HL-60/S4 (cell line): ENCODE results near the gene BAZ2A.
"Not testable (repeated sequence)": the region's sequence is repeated elsewhere in the genome, so short reads cannot be mapped to it uniquely, and the experiment has no call there.

Source experiments
- in situ Hi-C: fragments of 300-500 bp; cut with MboI; formaldehyde crosslinking; loops from 2 replicates; pipeline ENCODE4 v1.14.3; 2022; ENCODE audit warnings: low sequenced_read_pairs

The BAZ2A gene

DNA sequence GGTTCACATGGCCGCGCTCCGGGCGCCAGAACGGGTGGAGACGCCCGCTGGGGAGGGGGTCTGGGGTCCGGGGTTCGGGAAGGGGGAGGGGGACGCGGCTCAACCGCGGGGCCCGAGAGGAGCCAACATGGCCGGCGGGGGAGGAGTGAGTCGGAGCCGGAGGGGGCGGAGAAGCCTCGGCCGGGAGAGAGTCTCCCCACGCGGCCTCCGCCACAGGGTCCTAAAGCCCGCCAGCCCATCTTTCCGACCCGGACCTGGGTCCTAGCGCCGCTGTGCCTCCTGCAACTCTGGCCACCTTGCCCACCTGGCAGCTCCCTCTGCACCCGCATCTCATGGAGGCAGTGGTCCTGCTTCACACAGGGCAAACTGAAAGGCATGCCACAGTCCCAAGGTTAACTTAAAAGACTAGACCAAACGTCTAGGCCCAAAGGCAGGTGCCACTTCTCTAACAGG lies at the start of gene BAZ2A:
Gene BAZ2A (minus strand): TSS at position 147 of the 453 bp plus-strand sequence. CDS start 12,796 bp downstream, outside the sequence.
- in situ Hi-C loops: no loop called here

DNA sequence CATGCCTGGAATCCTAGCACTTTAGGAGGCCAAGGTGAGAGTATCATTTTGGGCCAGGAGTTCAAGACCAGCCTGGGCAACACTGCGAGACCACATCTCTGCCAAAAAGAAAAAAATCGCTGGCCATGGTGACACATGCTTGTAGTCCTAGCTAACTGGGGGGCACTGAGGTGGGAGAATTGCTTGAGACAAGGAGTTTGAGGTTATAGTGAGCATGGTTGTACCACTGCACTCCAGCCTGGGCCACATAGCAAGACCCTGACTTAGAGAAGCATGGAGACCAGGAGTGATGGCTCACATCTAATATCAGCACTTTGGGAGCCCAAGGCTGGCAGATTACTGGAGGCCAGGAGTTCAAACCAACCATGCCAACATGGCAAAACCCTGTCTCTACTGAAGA lies 48.7 kb upstream of the BAZ2A start:
- in situ Hi-C loops: no loop called here

GRCh38 chr12:56677680-56678079 lies 47.6 kb upstream of the BAZ2A start:
- in situ Hi-C loops: no loop called here

- in situ Hi-C loops: no loop called here
Observed at GRCh38 chr12:56676851-56677580, 46.9 kb upstream of the BAZ2A start.

DNA sequence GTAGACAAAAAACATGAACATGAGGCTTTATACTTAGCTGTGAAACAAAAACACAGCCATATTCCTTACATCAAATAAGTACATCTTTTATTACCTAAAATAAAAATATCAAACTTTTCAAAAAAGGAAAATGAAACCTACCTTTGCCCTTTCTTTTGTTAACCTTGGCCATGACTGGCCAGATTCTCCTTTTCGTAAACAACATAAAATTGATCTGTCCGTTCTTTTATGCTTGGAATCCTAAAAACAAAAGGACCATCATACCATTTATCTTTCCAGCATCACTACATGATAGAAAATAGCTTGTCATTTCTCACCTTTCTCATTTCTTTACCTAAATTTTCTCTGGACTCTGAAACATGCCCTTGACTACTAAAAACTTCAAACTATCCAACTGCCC lies 41.5 kb upstream of the BAZ2A start:
- in situ Hi-C loops: no loop called here

- in situ Hi-C loops: no loop called here
Observed at GRCh38 chr12:56670836-56671235, 40.7 kb upstream of the BAZ2A start.

GRCh38 chr12:56668197-56668457 lies 38.0 kb upstream of the BAZ2A start:
- in situ Hi-C loops: no loop called here

DNA sequence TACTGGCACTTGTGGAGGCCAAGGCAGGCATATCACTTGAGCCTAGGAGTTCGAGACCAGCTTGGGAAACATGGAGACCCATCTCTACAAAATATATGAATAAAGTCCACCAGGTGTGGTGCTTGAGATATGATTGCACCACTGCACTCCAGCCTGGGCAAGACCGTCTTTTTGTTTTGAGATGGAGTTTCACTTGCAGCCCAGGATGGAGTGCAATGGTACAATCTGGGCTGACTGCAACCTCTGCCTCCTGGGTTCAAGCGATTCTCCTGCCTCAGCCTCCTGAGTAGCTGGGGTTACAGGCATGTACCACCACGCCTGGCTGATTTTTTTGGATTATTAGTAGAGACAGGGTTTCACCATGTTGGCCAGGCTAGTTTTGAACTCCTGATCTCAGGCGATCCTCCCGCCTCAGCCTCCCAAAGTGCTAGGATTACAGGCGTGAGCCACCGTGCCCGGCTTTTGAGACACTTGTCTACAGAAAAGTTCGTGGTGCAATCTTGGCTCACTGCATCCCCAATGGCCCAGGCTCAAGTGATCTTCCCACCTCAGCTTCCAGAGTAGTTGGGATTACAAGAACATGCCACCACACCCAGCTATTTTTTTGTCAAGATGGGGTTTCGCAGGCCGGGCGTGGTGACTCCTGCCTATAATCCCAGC lies 32.0 kb upstream of the BAZ2A start:
- in situ Hi-C loops: no loop called here

DNA sequence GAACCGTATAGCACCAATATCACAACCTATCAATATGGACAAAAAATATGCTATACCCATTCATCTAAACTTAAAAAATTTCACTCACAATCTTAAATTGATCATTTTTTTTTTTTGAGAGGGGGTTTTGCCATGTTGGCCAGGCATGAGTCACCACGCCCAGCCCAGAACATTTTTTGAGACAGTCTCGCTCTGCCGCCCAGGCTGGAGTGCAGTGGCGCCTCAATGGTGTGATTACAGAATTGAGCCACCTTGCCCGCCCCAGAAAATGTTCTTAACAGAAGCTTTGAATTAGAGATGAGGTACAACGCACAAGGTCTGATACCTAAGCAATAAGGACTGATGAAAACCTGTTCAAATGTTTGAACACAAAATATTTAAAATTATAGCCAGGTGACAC lies 31.4 kb upstream of the BAZ2A start:
- in situ Hi-C loops: no loop called here

- in situ Hi-C loops: no loop called here
Observed at GRCh38 chr12:56658921-56659320, 28.8 kb upstream of the BAZ2A start.

- in situ Hi-C loops: no loop called here
Observed at GRCh38 chr12:56657416-56658379, 27.6 kb upstream of the BAZ2A start.

DNA sequence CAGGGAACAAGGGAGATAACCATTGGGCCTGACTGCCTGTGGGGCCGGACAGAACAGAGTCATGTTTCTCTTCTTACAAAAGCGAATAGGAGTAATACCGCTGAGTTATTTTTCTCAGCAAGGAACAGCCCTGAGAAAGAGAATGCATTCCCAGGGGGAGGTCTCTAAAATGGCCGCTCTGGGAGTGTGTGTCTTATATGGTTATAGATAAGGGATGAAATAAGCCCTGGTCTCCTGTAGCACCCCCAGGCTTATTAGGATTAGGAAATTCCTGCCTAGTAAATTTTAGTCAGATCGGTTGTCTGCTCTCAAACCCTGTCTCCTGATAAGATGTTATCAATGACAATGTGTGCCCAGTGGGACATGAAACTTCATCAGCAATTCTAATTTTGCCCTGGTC lies 23.7 kb upstream of the BAZ2A start:
- in situ Hi-C loops: not testable (repeated sequence)

- in situ Hi-C loops: not testable (repeated sequence)
Observed at GRCh38 chr12:56648023-56648422, 17.9 kb upstream of the BAZ2A start.

DNA sequence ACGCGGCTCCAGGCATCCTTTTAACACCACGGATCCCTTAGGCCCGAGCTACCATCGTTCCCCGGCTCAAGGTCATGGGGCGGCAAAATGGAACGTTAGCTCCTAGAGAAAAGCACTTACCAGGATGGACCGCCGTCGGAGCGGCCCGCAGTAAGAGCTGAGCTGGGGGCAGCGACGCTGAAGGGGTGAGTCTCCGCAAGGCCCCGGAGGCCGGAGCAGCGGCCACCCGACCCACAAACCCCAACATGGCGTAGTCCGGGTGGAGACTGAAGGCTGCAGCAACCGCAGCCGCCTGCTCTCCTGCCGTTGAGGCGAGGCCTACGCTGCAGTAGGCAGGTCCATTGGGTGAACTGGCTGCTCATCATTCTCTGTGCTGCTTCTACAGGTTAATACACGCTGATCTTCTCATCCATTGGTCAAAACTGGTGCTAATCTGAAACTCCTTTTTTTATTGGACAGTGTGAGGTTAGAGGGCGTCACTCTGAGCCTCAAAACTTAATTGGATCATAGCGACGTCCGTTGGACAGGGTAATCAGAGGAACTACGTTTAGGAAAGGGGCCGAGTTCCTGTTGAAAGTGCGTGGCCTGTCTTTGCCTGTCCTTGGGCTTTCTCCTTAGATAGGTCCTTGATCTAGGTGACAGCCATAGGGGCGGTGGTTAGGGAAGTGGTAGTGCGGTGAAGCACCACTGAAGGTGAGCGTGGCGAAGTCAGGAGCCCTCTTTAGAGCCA lies 15.8 kb upstream of the BAZ2A start, which contains the start of gene ATP5F1B:
Gene ATP5F1B (minus strand): TSS at position 268 of the 730 bp plus-strand sequence. CDS start 21 bp downstream, at position 247.
- in situ Hi-C loops: no loop called here

DNA sequence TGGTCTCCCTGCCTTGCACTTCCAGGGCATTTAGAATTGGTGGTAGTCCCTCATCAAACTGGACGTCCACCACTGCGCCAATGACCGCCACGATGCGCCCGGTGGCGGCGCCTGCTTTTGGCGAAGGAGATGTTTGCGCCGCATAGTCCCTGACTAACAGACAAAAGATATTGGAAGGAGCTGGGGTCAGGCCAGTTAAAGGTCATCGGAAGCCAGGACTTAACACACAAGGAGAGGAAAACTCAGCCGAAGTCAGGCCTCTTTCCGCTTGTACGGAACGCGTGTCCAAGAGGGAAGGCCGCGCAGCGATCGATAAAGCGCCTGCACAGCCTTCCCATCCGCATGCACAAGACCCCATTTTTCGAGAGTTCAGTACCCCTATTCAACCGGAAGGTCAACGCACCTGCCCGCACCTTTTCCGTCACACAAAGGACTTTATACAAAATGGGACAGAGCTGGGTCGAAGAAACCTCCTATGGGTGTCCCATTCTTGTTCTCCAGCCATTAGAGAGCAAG lies 15.1 kb upstream of the BAZ2A start:
- in situ Hi-C loops: no loop called here

GRCh38 chr12:56644654-56645053 lies 14.5 kb upstream of the BAZ2A start:
- in situ Hi-C loops: no loop called here

DNA sequence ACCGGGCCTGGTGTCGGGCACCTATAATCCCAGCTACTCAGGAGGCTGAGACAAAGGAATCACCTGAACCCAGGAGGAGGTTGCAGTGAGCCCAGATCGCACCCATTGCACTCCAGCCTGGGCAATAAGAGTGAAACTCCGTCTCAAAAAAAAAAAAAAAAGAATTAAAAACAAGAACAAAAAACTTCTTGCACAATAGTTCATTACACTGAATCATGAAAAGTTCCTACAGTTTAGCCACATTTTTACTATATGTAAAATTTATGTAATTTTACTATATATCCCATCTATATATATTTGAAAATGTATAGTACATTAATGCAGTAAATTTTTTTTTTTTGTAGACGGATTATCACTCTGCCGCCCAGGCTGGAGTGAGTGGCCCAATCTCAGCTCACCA lies 11.1 kb upstream of the BAZ2A start:
- in situ Hi-C loops: no loop called here

GRCh38 chr12:56637621-56638020 lies 7.5 kb upstream of the BAZ2A start:
- in situ Hi-C loops: no loop called here

GRCh38 chr12:56636675-56637540 lies 6.8 kb upstream of the BAZ2A start:
- in situ Hi-C loops: no loop called here
